ENCODE results near the gene NHEJ1. TPM values are rescaled to one million over a fixed set of nuclear protein-coding genes. Genes with fewer than 3 reads are reported as not detected.

The NHEJ1 gene
- total RNA-seq, 1 experiment from 2014 or later = 20.8 TPM

- Histone ChIP-seq H3K79me1 (ENCODE audit: insufficient read depth, low read depth, low read length, poor library complexity, severe bottlenecking) (no peaks in the 10 kb centered on the region), H2BK20ac (ENCODE audit: low read depth, low read length, poor library complexity, severe bottlenecking) (no peak overlapping the region), H4K91ac (ENCODE audit: insufficient read length, low read depth, low read length) (no peak overlapping the region), H2BK15ac (ENCODE audit: low read depth, low read length) (no peak overlapping the region), H3K56ac (ENCODE audit: insufficient read length, low read depth, low read length) (no peak overlapping the region), H2BK12ac (ENCODE audit: insufficient read length, low read depth, low read length) (no peak overlapping the region), H4K8ac (replicated peaks; ENCODE audit: insufficient read length, low read depth, low read length) (no peak overlapping the region), H3K4me1 (ENCODE audit: insufficient read depth, low read length) (no peaks in the 10 kb centered on the region), H4K5ac (ENCODE audit: insufficient read length, low read depth, low read length) (no peak overlapping the region), H2AFZ (ENCODE audit: low read length) (no peak overlapping the region), H2AK5ac (ENCODE audit: insufficient read length, low read length) (no peak overlapping the region), H3K18ac (ENCODE audit: insufficient read length, low read depth, low read length) (no peak overlapping the region), H2BK5ac (ENCODE audit: insufficient read length, low read length) (no peak overlapping the region), H3K27ac (ENCODE audit: insufficient read length, low read depth, low read length) (no peak overlapping the region), H3K9ac (ENCODE audit: extremely low read depth, insufficient read length, low read length) (no peak overlapping the region), H3K4me2 (ENCODE audit: insufficient read depth, insufficient read length, low read length) (no peak overlapping the region), H4K20me1 (ENCODE audit: control insufficient read depth, insufficient read depth, insufficient read length) (no peaks in the 10 kb centered on the region), H3K14ac (ENCODE audit: insufficient read depth, low read length) (no peak overlapping the region; the same call in 1 of the 2 replicates), H3K23me2 (ENCODE audit: insufficient read length, low read depth, low read length, poor library complexity, severe bottlenecking) (no peaks in the 10 kb centered on the region), H3K79me2 (ENCODE audit: insufficient read depth, low read length) (no peaks in the 10 kb centered on the region), H3K9me3 (ENCODE audit: control insufficient read depth, low read depth, low read length) (no peaks in the 10 kb centered on the region), H3K23ac (ENCODE audit: insufficient read length, low read depth, low read length) (no peak overlapping the region), H3K4ac (ENCODE audit: low read depth, low read length) (no peak overlapping the region), H3K27me3 (ENCODE audit: insufficient read depth, low read length) (no peaks in the 10 kb centered on the region), H2BK120ac (ENCODE audit: low read depth, low read length, poor library complexity, severe bottlenecking) (no peak overlapping the region), H3T11ph (ENCODE audit: low read length) (no peak overlapping the region)
- Mint-ChIP-seq H3K27me3 (ENCODE audit: low read depth) (peaks cover 28% of the 10 kb centered on the region), H3K36me3 (ENCODE audit: insufficient read depth in 1 of 3, low read depth in 3 of 3) (no peaks in the 10 kb centered on the region), H3K9me3 (no peaks in the 10 kb centered on the region), H3K4me1 (peaks cover 4% of the 10 kb centered on the region in 2 experiments), H3K27ac (no peak overlapping the region), H3K4me3 (no peak overlapping the region)
- no CpG with 5 or more reads among the region's 21 CpGs for WGBS (ENCODE audit: extremely low coverage, insufficient read length, low lambda C conversion rate)
- no peak for DNase-seq
- TF ChIP-seq, protein P1, sequence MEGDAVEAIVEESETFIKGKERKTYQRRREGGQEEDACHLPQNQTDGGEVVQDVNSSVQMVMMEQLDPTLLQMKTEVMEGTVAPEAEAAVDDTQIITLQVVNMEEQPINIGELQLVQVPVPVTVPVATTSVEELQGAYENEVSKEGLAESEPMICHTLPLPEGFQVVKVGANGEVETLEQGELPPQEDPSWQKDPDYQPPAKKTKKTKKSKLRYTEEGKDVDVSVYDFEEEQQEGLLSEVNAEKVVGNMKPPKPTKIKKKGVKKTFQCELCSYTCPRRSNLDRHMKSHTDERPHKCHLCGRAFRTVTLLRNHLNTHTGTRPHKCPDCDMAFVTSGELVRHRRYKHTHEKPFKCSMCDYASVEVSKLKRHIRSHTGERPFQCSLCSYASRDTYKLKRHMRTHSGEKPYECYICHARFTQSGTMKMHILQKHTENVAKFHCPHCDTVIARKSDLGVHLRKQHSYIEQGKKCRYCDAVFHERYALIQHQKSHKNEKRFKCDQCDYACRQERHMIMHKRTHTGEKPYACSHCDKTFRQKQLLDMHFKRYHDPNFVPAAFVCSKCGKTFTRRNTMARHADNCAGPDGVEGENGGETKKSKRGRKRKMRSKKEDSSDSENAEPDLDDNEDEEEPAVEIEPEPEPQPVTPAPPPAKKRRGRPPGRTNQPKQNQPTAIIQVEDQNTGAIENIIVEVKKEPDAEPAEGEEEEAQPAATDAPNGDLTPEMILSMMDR (conservative IDR thresholded peaks at IDR 0.05) = no peak
Measured at GRCh38 chr2:219031005-219031738, 129.4 kb downstream of the NHEJ1 start.

Measured in H9 (cell line).